Dedifferentiated amniotic fluid mesenchymal stem cell (primary cell): ENCODE data around the gene ITGBL1.

ENCODE experiments used
- DNase-seq: peaks from one replicate; pipeline ENCODE4 v3.0.0-alpha.2; 2016; ENCODE audit errors: extremely low spot score

Gene ITGBL1, protein sequence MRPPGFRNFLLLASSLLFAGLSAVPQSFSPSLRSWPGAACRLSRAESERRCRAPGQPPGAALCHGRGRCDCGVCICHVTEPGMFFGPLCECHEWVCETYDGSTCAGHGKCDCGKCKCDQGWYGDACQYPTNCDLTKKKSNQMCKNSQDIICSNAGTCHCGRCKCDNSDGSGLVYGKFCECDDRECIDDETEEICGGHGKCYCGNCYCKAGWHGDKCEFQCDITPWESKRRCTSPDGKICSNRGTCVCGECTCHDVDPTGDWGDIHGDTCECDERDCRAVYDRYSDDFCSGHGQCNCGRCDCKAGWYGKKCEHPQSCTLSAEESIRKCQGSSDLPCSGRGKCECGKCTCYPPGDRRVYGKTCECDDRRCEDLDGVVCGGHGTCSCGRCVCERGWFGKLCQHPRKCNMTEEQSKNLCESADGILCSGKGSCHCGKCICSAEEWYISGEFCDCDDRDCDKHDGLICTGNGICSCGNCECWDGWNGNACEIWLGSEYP

DNA sequence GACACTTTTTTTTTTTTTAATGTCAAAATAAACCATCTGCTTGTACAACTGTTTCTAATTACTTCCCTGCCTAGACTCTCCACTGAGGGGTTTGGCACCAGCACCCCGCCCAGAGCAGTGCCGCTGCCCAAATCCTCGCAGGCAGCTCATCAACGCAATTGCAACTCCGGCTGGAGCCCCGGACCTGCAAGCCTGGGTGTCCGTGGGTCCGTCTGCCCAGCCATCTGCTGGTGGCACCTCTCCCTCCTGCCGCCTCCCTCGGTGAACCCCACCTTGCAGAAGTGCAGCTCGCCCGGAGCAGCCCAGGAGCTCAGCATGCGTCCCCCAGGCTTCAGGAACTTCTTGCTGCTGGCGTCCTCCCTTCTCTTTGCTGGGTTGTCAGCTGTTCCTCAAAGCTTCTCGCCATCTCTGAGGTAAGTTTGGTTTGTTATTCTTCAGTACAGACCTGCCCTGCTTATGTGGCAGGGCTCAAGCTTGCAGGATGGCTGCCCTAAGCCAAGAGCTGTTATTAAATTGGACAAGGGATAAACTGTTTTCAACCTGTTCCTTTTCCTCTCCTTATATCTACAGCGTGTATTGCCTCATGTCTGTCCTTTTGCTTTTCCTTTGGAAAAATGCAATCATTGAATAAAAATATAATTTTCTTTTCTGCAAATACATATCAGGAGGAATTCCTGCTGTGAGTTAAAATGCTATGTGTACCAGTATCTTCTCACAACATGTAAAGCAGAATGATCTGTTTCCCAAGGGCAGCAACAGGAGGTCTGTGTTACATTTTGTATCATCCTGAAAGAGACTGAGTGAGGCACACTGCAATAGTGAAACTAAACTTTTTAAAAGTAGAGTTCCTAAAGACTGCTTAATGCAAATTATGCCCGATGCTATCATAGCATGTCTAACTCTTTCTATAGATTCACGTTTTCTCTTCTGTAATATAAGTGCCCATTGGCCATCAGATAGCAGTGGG is at the start of gene ITGBL1:
Gene ITGBL1, plus strand, starts transcription at position 157 of the 967 bp plus-strand sequence. Its CDS starts 159 bp downstream, at position 316.
- DNase-seq: peak; percentile 68

DNA sequence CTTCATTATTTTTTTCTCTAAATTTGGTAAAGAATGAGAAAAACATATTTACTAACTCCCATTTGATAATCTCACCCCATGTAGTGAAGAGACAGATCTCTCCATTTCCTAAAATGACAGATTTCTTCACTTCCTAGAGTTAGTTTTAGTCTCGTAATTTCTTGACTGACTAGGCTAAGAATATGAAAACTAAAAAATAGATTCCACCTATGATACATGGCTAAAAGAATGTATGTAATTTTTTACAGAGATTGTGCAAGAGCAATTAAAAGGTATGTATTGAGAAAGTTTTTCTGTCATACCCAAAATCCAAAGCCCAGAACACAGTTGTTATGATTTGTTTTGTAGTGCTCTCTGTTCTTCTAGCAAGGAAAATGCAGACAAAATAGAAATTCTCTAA is 45.7 kb upstream of the ITGBL1 start:
- DNase-seq: no peak

DNA sequence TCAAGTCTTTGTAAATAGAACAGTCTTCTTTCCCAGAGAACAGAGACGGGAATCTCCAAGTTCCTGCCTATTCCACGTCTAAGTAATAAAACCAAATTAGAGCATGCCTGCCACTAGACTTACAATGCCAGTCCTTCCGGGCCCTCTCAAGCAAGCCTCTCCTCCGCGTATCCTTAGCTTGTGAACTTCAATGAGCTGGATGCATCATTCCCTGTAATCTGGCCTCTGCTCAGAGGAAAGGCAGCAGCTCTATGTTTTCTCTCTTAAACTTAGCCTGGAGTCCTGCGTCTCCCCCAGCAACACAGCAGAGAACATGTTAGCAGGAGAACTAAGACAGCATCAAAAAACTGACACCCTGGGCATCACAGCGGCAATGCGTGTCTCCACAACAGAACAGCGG is 44.3 kb upstream of the ITGBL1 start:
- DNase-seq: no peak

DNA sequence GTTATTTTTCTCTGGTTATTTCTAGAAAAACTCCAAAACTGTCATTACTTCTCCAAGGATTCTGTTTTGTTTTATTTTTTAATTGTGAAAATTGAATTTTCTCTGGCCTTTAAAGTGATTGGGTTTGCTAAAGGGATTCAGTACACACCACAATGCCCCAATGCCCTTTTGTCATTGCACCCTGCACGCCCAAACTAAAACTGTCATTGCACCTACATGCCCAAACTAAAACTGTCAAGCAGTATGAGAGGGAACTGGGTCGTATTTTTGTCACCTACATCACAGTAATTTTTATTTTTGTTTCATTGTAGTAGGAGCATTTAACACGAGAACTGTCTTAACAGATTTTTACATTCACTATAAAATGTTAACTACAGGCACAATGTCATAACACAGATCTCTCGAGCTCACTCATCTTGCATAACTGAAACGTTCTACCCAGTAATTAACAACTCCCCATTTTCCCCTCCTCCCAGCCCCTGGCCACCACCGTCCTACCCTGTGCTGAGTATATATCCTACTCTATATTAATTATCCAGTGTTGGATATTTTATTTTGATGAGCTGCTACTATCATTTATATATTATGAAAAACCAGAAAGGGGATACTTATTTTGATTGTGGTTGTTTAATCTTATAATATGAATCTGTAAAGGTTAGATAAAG is 43.4 kb upstream of the ITGBL1 start:
- no peak for DNase-seq

DNA sequence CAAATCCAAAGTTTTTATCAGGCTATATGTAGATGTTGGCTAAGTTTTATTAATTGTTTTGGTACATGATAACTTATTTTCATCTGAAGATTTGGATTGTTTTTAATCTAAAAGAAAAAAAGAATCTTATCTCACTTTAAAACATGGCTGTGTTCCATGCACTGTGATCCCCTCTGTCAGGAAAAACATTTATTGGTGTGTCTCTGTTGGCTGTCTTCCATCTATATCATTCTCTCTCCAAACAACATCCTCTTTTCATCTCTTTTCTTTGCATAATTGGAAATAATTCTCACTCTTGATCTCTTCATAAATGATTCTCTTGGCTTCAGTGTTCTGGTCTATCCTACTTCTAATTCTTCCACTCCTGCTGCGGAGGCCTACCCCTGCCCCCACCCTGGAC is 40.4 kb upstream of the ITGBL1 start:
- no peak for DNase-seq

DNA sequence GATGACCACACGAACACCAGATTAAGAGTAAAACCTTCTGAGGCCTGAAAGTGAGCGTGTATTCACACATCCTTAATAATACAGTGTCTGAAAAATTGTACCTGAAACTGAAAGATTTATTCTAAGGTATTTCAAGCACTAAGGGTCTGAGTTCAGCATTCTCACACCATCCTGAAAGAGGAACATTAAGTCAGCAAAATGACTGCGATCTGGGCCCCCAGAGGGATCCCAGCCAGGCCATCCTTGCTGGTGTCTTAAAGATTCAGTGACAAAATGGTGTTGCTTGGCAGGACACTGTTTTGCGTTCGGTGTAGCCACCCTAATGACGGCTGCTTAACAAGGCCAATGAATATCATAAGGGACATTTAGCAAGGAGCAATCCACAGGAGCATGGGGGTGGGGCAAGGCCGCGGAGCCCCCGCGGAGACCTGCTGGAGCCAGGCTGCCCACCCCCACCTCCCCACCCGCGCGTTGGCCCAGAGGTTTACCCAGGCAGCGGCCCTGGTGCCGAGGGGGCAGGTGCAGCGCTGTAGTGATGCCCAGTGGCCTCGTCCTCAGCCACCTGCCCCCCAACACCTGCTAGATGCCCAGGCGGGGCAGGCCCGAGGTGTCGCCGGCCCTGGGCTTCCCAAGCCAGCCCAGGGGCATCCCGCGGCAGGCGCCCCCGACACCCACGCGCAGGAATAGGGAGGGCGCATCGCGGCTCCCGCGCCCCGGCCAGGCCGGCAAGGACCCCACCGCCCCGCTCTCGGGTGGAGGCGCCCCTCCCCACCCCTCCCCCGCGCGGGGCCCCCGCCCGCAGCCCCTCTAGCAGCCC is 36.9 kb upstream of the ITGBL1 start:
- no peak for DNase-seq

DNA sequence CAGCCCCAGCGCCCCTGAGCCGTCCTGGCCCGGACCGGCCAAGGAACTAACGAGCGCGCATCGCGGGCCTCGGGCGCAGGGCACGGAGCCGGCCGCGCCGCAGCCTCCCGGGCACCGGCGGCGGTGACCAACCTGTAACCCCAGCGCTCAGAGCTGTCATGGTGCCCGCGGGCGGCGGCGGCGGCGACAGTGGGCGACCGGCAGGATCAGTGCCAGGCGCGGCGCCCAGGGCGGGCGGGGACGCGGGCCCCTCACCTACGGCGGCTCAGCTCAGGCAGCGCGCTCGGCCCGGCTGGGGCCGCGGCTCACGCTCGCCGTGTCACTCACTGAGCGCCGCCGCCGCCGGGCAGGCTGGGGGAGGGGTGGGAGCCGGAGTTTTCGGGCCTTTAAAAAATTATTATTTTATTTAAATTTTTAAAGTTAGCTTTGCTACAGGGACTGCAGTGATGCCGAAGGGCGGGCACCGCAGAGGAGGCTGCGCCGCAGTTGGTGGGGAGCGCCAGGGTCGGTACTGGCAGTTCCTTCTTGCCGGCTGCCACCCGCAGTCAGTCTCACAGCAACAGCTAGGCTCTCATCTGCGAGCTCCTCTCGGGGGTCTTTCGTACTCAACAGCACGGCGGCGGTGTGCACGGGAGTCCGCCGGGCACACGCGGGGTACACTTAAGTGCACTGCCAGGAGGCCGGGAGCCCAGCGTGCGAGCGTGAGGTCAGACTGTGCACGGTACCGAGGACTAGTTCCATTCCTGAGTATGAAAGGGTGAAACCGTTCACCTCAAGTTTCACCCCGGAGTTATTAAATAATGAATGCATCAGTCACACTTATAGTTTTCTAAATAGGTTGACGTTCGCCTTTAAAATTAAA is 36.1 kb upstream of the ITGBL1 start, which contains the start of gene NALCN:
Gene NALCN, minus strand, starts transcription at position 328 of the 862 bp plus-strand sequence. CDS start 17,382 bp downstream, outside the sequence.
- DNase-seq: no peak

DNA sequence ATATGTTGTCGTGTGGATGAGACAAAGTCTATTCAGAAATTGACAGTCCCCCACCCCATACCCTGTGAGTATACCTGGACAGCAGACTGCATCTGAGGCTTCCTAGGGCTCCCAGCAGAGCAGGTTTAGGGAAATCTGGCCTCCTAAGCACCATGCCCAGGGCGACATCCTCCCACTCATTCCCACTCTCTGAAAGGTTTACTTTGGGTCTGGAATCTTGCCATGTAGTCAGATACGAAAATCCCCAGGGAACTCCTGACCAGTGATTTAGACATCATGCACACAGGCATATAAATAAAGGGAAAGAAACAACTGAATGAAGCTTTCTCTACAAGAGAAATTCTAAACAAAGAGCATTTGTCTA is 35.5 kb upstream of the ITGBL1 start:
- DNase-seq: no peak

DNA sequence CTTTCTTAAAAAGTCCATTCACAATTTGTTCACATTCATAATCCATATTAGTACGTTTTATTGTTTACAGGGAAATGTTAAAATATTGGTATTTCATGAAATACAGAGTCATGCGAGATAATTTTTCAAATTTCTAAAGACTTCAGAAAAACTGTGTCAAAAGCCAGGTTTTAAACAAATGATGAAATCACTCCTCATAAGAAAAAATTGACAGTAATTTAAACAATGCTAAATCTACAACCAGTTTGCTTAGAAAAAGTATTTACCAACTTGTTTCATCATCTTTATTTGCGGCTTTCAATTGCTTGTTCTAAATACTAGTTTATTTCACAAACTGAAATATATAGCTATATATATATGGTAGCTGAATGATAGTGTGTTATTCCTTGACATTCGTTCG is 35.0 kb upstream of the ITGBL1 start:
- peak; percentile 37 for DNase-seq

DNA sequence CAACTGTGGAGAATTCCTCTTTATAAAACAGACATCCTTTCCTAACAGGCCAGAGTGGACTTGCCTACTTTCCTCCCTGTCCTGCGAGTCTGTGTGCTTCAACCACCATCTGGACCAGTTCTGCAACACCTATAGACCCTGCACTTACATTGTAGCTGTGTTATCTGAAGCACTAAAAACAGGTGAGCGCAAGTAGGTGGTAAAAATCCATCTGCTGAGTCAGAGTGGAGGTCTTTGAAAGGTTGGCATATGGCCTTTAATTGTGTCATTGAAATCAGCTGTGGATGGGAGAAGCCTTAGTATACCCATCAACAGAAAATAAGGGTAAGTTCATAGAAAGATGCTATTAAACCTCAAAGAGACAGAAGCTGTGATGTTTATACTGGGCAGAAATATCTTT is 28.6 kb upstream of the ITGBL1 start:
- DNase-seq: no peak

DNA sequence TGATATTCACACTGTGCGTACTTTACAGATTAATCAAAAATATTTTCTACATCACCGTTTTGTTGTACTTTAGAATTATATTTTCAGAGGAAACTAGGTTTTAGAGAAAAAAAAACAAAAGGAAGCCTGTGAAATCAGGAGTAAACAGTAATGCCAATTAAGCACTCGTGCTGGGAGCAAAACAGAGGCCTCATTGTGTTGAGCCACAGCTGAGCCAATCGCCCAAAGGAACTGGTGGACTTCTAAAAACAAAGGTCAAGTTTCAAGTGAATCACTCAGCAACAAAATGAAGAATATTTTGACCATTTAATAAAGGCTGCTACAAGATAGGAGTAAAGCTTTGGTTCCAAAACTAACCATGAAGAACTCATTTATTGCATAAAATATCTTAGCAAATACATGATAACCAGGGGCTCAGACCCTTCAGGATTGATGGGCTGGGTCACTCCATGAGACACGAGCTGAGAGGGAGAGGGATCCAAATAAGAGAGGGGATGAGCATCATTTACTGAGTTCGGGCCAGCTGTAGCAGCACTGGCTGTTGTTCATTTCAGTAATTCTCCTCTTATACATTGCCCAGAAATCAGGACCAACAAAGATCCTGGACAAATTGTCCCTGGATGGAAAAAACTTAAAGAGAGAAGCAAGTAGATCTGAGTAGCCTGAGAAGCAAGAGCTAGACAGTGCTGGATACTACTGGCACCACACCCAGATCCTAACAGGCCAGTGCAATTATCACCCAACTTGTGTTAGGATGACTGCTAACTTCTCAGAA is 27.9 kb upstream of the ITGBL1 start:
- no peak for DNase-seq

DNA sequence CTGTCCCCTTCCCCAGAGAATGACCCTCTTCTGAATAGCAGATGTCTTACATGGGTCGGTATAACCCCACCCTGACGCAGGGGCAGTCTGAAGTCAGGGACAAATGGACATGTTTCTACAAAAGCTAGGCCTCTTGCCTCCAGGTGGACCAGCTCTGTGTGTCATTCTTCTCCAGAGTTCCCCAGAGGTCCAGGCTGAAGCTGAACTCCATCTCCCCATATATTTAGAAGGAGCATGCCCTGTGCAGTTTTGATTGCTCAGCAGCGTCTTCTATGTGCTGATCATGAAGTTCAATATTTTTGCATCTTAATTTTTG is 27.4 kb upstream of the ITGBL1 start:
- no peak for DNase-seq

DNA sequence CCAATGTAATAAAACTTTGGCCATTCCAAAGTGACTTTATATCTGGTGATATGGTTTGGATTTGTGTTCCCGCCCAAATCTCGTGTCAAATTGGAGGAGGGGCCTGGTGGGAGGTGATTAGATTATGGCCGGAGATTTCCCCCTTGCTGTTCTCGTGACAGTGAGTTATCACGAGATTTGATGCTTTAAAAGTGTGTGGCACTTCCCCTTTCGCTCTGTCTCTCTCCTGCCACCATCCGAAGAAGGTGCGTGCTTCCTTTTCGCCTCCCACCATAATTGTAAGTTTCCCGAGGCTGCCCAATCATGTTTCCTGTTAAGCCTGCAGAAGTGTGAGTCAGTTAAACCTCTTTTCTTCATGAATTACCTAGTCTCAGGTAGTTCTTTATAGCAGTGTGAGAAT is 26.9 kb upstream of the ITGBL1 start:
- no peak for DNase-seq

DNA sequence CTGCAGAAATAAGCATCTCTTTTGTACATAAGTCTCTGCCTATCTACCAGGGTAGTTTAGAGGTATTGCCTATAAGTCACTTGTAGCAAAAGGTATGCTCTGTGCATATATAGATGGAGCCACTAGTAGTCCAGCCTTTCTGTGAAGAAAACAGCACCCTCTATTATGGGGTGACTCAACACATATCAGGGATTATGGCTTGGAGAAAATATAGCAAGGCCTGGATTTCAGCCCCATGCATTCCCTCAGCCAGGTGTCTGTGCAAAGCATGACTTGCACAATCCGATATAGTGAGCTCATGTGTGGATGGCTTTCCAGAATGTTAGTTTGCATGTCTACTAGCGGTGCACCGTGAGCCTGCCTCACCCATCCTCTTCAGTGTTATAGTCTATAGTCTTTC is 22.7 kb upstream of the ITGBL1 start:
- DNase-seq: no peak

DNA sequence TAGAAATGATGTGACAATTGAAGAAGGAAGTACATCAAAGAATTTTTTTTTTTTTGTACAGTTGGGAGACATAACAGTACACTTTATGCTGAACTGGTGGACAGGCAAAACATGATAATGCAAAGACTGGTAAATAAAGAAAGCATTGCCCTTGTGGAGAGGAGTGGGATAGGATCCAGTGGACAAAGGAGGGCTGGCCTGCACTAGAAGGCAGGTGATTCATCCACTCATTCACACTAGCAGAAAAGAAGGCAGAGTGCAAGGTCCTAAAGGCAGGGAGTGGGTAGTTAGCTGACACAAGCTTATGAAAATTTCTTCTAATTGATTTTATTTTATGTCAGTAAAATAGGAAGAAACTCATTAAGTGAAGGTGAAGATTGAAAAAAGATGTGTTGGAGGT is 18.6 kb upstream of the ITGBL1 start:
- DNase-seq: no peak

DNA sequence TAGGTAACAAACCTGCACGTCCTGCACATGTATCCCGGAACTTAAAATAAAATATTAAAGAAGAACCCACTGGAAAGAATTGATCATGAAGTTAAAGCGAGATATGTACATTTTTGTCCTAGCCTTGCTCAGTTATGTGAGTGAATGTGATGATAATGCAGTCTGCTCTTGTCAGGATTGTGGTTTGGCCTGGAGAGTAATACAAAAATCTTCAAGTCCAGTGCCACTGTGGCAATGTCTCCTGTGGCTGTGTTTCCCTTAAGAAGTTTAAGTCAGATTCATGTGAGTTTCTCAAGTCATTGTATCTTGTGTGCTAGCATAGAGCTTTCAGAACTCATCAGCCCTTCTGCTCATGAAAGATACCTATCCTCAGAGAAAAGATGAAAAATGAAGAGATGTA is 18.0 kb upstream of the ITGBL1 start:
- no peak for DNase-seq

DNA sequence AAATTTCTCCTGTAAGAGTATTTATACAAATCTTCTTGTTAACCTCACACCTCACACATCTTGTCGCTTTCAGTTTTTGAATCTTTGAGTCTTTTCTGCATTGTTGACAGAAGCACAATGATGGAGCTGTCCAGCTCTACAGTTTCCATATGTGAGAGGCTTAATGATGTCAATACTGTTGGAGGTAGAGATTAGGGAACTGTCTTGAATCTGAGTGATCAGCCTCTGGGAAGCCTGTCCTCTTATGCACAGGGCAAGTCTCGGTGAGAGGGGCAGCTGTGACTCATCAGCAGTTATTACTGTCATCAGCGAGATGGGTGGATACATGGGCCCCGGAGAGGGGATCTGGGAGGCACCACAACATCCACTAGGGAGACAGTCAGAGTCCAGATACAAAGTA is 4.6 kb upstream of the ITGBL1 start:
- no peak for DNase-seq

DNA sequence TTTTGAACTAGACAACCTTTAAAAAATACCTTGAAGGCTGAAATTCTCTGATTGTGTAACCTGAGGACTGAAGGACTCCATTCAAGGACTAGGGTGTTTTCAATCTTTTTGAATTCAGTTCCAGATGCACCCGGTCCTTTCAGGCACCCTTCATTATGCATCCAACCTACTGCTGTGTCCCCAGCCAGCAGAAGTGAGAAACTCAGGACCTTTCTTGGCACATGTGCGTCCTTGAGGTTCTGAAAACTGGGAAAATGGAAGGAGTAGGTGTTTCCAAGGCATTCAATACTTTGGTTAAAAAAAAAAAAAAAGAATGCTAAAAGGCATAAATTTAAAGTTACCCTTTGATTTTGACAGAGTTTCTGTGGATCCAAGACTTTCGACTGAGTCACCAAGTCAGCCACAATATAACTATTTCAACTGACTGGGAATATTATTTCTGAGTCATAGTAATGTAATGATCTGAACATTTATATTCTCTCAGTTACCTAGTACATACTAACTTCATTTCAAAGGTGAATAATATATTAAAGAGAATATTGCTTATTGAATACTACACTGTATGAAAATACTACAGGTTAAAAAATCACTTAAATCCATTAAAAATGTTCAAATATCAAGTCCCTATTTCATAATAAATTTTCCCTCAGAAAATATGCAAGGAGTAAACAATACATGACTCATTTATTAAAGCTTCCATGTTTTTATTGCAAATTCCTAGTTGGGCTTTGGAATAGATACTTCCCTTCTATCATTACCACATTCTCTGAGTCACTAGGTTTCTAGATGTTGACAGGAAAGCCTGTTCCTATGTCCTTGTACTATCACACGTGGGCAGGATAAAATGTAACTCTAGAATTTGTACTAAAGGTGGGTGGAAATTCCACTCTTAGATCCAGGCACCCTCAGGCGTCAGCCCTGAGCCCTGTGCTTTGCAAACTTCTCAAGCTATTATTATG is 2.4 kb upstream of the ITGBL1 start:
- DNase-seq: peak; percentile 79
